ENCODE measurements around the gene SORBS2. TPM values are rescaled to one million over a fixed set of nuclear protein-coding genes. Genes with fewer than 3 reads are reported as not detected.
A peak's percentile ranks its signal among the peaks of the same experiment; 100 is the strongest.

Gene SORBS2
- total RNA-seq, 1 experiment from 2014 or later = 9.7 TPM

- H3K36me3 Mint-ChIP-seq (ENCODE audit: insufficient read depth in 1 of 3, low read depth in 3 of 3) = peaks cover under 1 to 20% (median 2%) of the 10 kb centered on the region in 3 experiments; a peak in 5 of 7 replicates
- no peaks in the 10 kb centered on the region for H3K79me1 ChIP-seq (ENCODE audit: insufficient read depth, low read depth, low read length, poor library complexity, severe bottlenecking)
- H3K27ac Mint-ChIP-seq = peak overlapping the region in 1 of 3 experiments; percentile 60; a peak in 2 of 7 replicates
- no peak overlapping the region for H3K27ac ChIP-seq (ENCODE audit: insufficient read length, low read depth, low read length)
- WGBS (ENCODE audit: extremely low coverage, insufficient read length, low lambda C conversion rate) = no CpG with 5 or more reads among the region's 3 CpGs
- H2AFZ ChIP-seq (ENCODE audit: low read length) = no peak overlapping the region
- H3K9me3 ChIP-seq (ENCODE audit: control insufficient read depth, low read depth, low read length) = no peaks in the 10 kb centered on the region
- no peak overlapping the region for H2BK5ac ChIP-seq (ENCODE audit: insufficient read length, low read length)
- no peak overlapping the region for H3K23ac ChIP-seq (ENCODE audit: insufficient read length, low read depth, low read length)
- no peak overlapping the region for H2BK120ac ChIP-seq (ENCODE audit: low read depth, low read length, poor library complexity, severe bottlenecking)
- H4K20me1 ChIP-seq (ENCODE audit: control insufficient read depth, insufficient read depth, insufficient read length) = no peaks in the 10 kb centered on the region
- no peak for DNase-seq
- H3K79me2 ChIP-seq (ENCODE audit: insufficient read depth, low read length) = no peaks in the 10 kb centered on the region
- no peak for TF ChIP-seq CTCF (conservative IDR thresholded peaks at IDR 0.05)
- no peak overlapping the region for H4K5ac ChIP-seq (ENCODE audit: insufficient read length, low read depth, low read length)
- no peaks in the 10 kb centered on the region for H3K27me3 ChIP-seq (ENCODE audit: insufficient read depth, low read length)
- H3K4me1 Mint-ChIP-seq = peaks cover 0 to 8% of the 10 kb centered on the region in 2 experiments; a peak in 2 of 4 replicates
- H3K14ac ChIP-seq (ENCODE audit: insufficient read depth, low read length) = no peak overlapping the region
- no peaks in the 10 kb centered on the region for H3K4me1 ChIP-seq (ENCODE audit: insufficient read depth, low read length)
- H4K8ac ChIP-seq (replicated peaks; ENCODE audit: insufficient read length, low read depth, low read length) = no peak overlapping the region
- H3K27me3 Mint-ChIP-seq (ENCODE audit: low read depth) = no peaks in the 10 kb centered on the region
- H3K4ac ChIP-seq (ENCODE audit: low read depth, low read length) = no peak overlapping the region
- H3K56ac ChIP-seq (ENCODE audit: insufficient read length, low read depth, low read length) = no peak overlapping the region
- H3K18ac ChIP-seq (ENCODE audit: insufficient read length, low read depth, low read length) = no peak overlapping the region
- no peak overlapping the region for H2BK15ac ChIP-seq (ENCODE audit: low read depth, low read length)
- H3K4me3 Mint-ChIP-seq = no peak overlapping the region
- no peak overlapping the region for H3K4me2 ChIP-seq (ENCODE audit: insufficient read depth, insufficient read length, low read length)
- H3K9ac ChIP-seq (ENCODE audit: extremely low read depth, insufficient read length, low read length) = no peak overlapping the region
- H3K23me2 ChIP-seq (ENCODE audit: insufficient read length, low read depth, low read length, poor library complexity, severe bottlenecking) = no peaks in the 10 kb centered on the region
- no peak overlapping the region for H2BK20ac ChIP-seq (ENCODE audit: low read depth, low read length, poor library complexity, severe bottlenecking)
- H3T11ph ChIP-seq (ENCODE audit: low read length) = no peak overlapping the region
- no peak overlapping the region for H2BK12ac ChIP-seq (ENCODE audit: insufficient read length, low read depth, low read length)
- H3K9me3 Mint-ChIP-seq = peaks cover 0 to under 1% of the 10 kb centered on the region in 2 experiments; a peak in 1 of 5 replicates
- H4K91ac ChIP-seq (ENCODE audit: insufficient read length, low read depth, low read length) = no peak overlapping the region
- H2AK5ac ChIP-seq (ENCODE audit: insufficient read length, low read length) = no peak overlapping the region
These were observed 92.5 kb downstream of the SORBS2 start for GRCh38 chr4:185719500-185719858.
